Measurements from ENCODE around the gene ARMC7.
A peak's percentile ranks its signal among the peaks of the same experiment; 100 is the strongest.

Gene ARMC7

GRCh38 chr17:75109407-75110233 lies at the start of gene ARMC7:
ARMC7 (plus strand) TSS chr17:75109969; CDS start chr17:75110289, 320 bp downstream.
- Histone ChIP-seq H4K20me1 (ENCODE audit: insufficient read depth, low read length, poor library complexity, severe bottlenecking) (no peaks in the 10 kb centered on the region), H3K9ac (ENCODE audit: low read depth, low read length, poor library complexity, severe bottlenecking) (peak within 1 kb of the TSS; percentile 75), H3K9me2 (replicated peaks; ENCODE audit: low read depth, low read length) (no peaks in the 10 kb centered on the region), H2AFZ (ENCODE audit: low read length) (peak within 1 kb of the TSS; percentile 96), H3K4me2 (ENCODE audit: low read depth, low read length, poor library complexity, severe bottlenecking) (peak within 1 kb of the TSS; percentile 94), H3K79me2 (ENCODE audit: insufficient read depth, low read length) (peaks cover 26% of the 10 kb centered on the region), H3K9me3 (ENCODE audit: insufficient read depth, low read depth, low read length) (no peaks in the 10 kb centered on the region), H3K4me3 (ENCODE audit: low read length, poor library complexity, severe bottlenecking) (peak within 1 kb of the TSS; percentile 94), H3K27me3 (ENCODE audit: insufficient read depth, low read length, poor library complexity, severe bottlenecking) (no peaks in the 10 kb centered on the region), H3K4me1 (ENCODE audit: insufficient read depth, low read length, poor library complexity, severe bottlenecking) (peaks cover 34% of the 10 kb centered on the region), H3F3A (ENCODE audit: low read depth) (0 out of 2 replicates have a peak, but pooled peaks cover 4% of the 10 kb centered on the region), H3K36me3 (ENCODE audit: insufficient read depth, low read length) (no peaks in the 10 kb centered on the region)
- no peak for TF ChIP-seq CTCF (conservative IDR thresholded peaks at IDR 0.05; ENCODE audit: low read length)
- TF ChIP-seq EZH2phosphoT487 (IDR thresholded peaks at IDR 0.05; ENCODE audit: borderline replicate concordance) = no peak

GRCh38 chr17:75060434-75061054 lies 49.2 kb upstream of the ARMC7 start:
- peaks cover 58% of the 10 kb centered on the region; the same call in 1 of the 2 replicates for H3K36me3 ChIP-seq (ENCODE audit: insufficient read depth, low read length)

GRCh38 chr17:75061055-75061438 lies 48.7 kb upstream of the ARMC7 start:
- Histone ChIP-seq H3K79me2 (ENCODE audit: insufficient read depth, low read length) (no peaks in the 10 kb centered on the region), H2AFZ (ENCODE audit: low read length) (no peak overlapping the region), H3K9ac (ENCODE audit: low read depth, low read length, poor library complexity, severe bottlenecking) (no peak overlapping the region), H3K4me2 (ENCODE audit: low read depth, low read length, poor library complexity, severe bottlenecking) (no peak overlapping the region), H3F3A (ENCODE audit: low read depth) (no peaks in the 10 kb centered on the region), H3K4me3 (ENCODE audit: low read length, poor library complexity, severe bottlenecking) (no peak overlapping the region), H3K4me1 (ENCODE audit: insufficient read depth, low read length, poor library complexity, severe bottlenecking) (no peaks in the 10 kb centered on the region), H4K20me1 (ENCODE audit: insufficient read depth, low read length, poor library complexity, severe bottlenecking) (no peaks in the 10 kb centered on the region), H3K9me3 (ENCODE audit: insufficient read depth, low read depth, low read length) (no peaks in the 10 kb centered on the region), H3K36me3 (ENCODE audit: insufficient read depth, low read length) (peaks cover 57% of the 10 kb centered on the region; the same call in 1 of the 2 replicates), H3K27me3 (ENCODE audit: insufficient read depth, low read length, poor library complexity, severe bottlenecking) (no peaks in the 10 kb centered on the region), H3K9me2 (replicated peaks; ENCODE audit: low read depth, low read length) (no peaks in the 10 kb centered on the region)
- TF ChIP-seq EZH2phosphoT487 (IDR thresholded peaks at IDR 0.05; ENCODE audit: borderline replicate concordance) (no peak), CTCF (conservative IDR thresholded peaks at IDR 0.05; ENCODE audit: low read length) (no peak)

More at GRCh38 chr17:75060434-75061054, 49.2 kb upstream of the ARMC7 start:
- H3K9me2 ChIP-seq (replicated peaks; ENCODE audit: low read depth, low read length) = no peaks in the 10 kb centered on the region
- no peak overlapping the region for H2AFZ ChIP-seq (ENCODE audit: low read length)
- no peak for TF ChIP-seq CTCF (conservative IDR thresholded peaks at IDR 0.05; ENCODE audit: low read length)
- no peak for TF ChIP-seq EZH2phosphoT487 (IDR thresholded peaks at IDR 0.05; ENCODE audit: borderline replicate concordance)
- H3K4me2 ChIP-seq (ENCODE audit: low read depth, low read length, poor library complexity, severe bottlenecking) = no peak overlapping the region
- H3K79me2 ChIP-seq (ENCODE audit: insufficient read depth, low read length) = no peaks in the 10 kb centered on the region
- H4K20me1 ChIP-seq (ENCODE audit: insufficient read depth, low read length, poor library complexity, severe bottlenecking) = no peaks in the 10 kb centered on the region
- no peaks in the 10 kb centered on the region for H3K9me3 ChIP-seq (ENCODE audit: insufficient read depth, low read depth, low read length)
- no peak overlapping the region for H3K4me3 ChIP-seq (ENCODE audit: low read length, poor library complexity, severe bottlenecking)
- no peaks in the 10 kb centered on the region for H3K27me3 ChIP-seq (ENCODE audit: insufficient read depth, low read length, poor library complexity, severe bottlenecking)
- H3K4me1 ChIP-seq (ENCODE audit: insufficient read depth, low read length, poor library complexity, severe bottlenecking) = no peaks in the 10 kb centered on the region
- no peak overlapping the region for H3K9ac ChIP-seq (ENCODE audit: low read depth, low read length, poor library complexity, severe bottlenecking)
- H3F3A ChIP-seq (ENCODE audit: low read depth) = no peaks in the 10 kb centered on the region
